Activated CD4-positive, alpha-beta T cell treated with anti-CD3 and anti-CD28 coated beads, Interleukin-2, amount 50 U/mL, for 1 hour (primary cell): ENCODE data around the gene FGD5.

ENCODE experiments used
- DNase-seq: peaks from one replicate; pipeline ENCODE4 v3.0.0-alpha.2; 2020

Gene FGD5

DNA sequence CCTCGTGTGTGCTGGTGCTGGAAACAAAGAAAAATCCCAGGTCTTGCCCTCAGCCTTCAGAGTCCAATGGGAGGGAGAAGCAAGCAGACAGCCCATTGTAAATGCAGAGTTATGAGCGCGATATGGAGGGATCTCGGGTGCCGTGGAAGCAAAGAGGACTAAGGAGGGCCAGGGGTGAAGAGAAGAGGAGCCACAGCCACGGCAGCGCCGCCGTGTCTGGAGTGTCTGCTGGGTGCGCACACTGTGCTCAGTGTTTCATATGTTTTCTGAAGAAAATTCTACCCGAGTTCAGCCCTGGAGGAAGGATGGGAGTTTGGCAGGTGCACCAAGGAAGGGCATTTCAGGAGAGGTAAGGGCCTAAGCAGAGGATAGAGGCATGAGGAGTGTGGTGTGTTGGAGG, 92.9 kb downstream of the FGD5 start:
- no peak for DNase-seq

GRCh38 chr3:14913071-14913925, 94.5 kb downstream of the FGD5 start:
- DNase-seq = no peak

DNA sequence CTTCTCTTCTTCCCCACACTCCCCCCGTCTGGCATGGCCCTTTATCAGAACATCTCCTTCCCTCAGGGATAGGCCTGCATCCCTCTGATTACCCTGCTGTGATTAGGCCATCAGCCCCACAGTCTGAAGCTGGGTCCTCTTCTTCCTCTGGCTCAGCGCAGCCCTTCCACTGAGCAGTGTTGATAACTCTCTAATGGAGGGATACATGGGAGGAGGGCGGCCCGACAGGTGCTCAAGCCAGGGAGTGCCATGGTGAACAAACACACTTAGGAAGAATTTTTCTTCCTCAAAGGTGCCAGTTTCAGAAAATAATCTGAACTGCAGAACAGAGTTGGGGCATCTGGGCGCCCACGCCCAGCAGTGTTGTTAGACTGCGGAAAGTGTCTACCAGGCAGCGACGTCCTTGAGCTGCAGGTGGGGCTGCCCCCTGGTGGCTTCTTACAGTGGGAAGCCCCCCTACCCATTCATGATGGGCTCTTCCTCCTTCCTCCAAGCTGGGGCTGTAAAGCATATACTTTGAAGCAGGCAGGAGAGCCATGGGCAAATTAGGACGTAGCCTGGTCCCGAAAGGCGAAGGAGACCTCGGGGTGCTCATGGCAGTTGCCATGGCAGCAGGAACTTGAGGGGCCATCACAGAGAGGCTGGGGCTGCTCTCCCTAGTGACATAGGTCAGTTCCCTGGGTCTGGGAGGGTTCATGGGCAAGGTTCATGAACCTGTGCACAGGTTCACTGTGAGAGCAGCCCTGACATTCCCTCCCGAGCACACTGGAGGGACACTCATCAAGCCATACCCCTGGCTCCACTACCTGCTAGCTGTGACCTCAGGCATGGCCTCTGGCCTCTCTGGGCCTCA, 95.4 kb downstream of the FGD5 start:
- no peak for DNase-seq

- DNase-seq = no peak
These were observed 96.0 kb downstream of the FGD5 start for GRCh38 chr3:14914779-14915117.

- peak; percentile 37 for DNase-seq
These were observed 97.0 kb downstream of the FGD5 start for GRCh38 chr3:14915636-14916222.

GRCh38 chr3:14918356-14918860, 99.6 kb downstream of the FGD5 start:
- no peak for DNase-seq

DNA sequence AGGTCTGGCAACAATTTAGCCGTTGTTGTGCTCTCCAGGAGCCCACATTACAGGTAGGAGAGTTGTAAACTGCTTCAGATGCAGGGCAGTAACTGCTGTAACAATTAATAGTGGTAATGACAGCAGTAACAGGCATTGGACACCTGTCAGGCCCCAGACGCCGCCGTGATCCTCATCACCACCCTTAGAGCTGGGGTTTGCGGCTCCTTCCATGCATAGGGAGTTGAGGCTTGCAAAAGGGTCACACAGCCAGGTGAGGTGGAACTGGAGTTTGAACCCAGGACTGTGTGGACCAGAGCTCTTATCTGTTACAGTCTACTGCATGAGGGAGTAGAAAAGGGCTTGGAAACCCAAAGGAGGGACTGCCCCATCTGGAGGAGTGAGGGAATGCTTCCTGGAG, 101.8 kb downstream of the FGD5 start:
- no peak for DNase-seq

DNA sequence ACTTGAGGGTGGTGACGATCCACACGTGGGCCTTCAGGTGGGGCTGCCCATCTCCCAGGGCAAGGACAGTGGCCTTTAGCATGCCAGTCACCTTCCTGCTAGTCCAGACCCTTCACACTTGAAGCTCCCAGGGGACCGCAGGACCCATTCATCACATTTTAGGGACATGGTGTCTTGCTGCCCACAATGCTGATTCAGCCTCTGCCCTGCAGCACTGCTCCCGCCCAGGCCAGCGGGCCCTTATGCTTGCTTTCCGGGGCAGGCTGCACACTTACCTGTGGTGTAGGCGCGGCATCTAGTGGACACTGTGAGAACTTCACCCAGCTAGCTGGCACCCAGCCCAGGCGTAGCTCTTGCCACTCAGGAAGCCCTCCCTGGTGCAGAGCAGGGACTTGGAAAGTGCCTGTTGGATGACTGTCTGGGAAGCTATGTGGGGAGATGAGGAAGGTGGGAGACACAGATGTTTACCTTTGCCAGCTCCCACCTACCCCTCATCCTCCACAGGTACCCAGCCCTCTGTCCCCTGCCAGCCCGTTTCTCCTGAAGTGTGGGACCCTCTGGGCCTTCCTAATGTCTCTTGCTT, 102.4 kb downstream of the FGD5 start:
- peak; percentile 80 for DNase-seq

DNA sequence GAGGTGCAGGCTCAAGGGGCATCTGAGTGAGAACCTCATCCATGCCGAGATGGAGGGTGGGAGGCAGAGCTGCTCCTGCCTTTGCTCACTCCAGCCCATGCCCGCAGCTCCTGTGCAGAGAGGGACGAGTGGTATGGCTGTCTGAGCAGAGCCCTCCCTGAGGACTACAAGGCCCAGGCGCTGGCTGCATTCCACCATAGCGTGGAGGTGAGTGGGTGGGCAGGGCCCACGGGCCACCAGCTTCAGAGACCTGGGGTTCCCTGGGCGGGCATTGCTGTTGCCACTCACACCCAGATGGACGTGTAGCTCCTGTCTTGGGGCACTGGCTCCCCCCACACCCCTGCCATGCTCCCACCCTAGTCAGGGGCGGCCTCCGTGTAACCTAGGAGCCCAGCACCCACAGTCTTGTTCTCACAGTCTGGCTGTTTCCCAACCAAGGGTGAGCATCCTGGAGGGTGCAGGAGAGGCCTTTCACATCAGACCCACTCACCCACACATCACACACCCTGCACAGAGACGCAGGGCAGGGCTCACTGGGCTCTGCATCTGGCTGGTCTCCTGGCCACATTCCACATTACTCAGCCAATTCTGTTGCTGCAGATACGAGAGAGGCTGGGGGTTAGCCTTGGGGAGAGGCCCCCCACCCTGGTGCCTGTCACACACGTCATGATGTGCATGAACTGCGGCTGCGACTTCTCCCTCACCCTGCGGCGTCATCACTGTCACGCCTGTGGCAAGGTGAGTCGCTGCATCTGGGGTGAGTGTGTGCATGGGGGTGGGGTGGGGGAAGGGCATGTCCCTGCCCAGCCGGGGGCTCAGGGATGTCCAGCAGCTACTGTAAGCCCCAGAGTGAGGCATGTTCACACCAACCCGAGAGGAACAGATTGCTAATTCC, 103.3 kb downstream of the FGD5 start:
- no peak for DNase-seq

- DNase-seq = no peak
These were observed 104.1 kb downstream of the FGD5 start for GRCh38 chr3:14922863-14923262.

DNA sequence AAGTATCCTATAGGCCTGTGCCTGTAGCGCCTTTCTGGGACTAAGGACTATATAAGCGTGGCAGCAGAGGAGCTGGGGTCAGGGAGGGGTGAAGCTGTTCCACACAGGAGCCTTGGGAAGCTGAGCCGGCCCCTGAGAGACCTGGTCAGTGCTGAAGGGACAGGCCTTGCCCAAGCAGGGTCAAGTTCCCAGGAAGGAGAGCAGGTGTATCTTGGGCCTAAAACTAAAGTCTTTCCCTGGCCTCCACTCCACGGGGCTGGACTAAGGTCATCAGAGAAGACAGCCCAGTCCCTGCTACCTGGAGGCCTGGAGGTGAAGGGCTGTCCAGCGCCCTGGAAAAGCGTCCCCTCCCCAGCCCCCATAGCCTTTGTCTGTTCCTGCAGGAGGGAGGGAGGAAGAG, 104.7 kb downstream of the FGD5 start:
- no peak for DNase-seq

- DNase-seq = no peak
These were observed 107.2 kb downstream of the FGD5 start for GRCh38 chr3:14925729-14926591.

DNA sequence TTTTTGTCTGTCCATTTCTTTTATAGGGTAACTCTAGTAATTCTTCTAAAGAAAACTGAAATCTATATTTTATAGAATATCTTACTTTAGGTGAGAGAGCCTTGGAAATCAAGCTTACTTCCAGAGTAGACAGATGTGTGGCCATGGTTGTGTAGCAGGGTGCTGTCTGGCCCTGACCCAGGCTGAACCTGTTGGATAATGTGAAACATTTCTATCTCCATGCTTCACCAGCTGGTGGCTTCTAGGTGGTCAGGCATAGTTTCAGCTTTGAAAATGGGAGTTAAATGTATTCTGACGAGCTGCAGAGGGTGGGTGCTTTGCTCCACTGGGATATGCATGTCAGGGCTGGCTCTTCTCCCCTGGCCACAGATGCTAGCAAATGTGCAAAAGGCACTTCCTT, 107.8 kb downstream of the FGD5 start:
- no peak for DNase-seq

- DNase-seq = no peak
These were observed 108.5 kb downstream of the FGD5 start for GRCh38 chr3:14927308-14927707.

- DNase-seq = no peak
These were observed 110.7 kb downstream of the FGD5 start for GRCh38 chr3:14929310-14930074.

DNA sequence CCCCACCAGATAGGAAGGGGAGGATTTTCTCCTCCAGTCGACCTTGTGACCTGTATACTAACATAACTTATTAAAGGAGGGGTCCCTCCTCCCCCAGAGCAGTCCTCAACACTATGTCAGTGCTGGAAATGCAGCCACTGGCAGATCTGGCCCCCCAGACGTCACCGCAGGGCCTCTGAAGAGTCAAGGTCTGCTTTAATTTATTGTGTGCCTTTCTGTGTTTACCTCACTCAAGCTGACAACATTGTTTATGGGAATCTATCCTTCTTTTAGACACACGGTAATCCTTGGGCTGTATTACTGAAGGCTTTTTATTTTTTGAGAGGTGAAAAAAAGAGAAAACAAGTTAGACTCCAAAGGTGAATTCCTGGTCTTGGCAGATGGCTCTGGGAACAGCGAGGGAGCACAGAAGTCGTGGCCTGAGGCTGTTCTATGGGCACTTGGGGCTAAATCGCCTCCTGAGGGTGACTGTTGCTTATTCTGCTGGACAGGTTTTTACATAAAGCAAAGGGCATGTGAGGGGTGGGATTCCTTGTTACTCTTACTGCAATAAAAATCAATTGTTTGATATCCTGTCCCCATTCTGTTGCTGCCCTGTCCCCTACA, 115.2 kb downstream of the FGD5 start:
- DNase-seq = no peak

DNA sequence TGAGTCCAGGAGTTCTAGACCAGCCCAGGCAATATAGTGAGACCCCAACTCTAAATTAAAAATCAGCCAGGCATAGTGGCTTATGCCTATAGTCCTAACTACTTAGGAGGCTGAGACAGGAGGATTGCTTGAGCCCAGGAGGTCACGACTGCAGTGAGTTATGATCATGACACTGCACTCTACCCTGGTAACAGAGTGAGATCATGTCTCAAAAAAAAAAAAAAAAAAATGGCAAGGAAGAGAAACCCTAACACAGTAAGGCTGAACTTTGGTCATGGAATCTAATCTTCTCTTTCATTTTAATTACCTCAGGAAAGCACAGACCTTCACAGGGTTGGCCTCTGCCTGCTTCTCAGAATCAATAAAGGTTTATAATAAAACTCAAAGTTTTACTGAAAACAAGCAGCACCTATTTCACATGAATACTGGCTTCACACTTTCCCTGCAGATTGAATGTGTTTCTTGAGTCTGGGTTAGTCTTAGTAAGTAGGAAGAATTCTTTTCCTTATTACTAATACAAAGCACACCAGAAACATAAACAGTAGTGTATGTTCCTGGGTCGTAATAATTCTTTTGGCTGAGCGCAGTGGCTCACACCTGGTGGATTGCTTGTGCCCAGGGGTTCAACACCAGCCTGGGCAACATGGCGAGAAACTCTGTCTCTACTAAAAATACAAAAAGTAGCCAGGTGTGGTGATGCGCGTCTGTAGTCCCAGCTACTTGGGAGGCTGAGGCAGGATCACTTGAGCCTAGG, 117.0 kb downstream of the FGD5 start:
- no peak for DNase-seq

- DNase-seq = no peak
These were observed 120.2 kb downstream of the FGD5 start for GRCh38 chr3:14938954-14939353.

GRCh38 chr3:14941871-14942270, 123.1 kb downstream of the FGD5 start:
- no peak for DNase-seq
